D721Med (cell line): ENCODE data around the gene C22orf39.
A peak's percentile ranks its signal among the peaks of the same experiment; 100 is the strongest.

Source experiments
- DNase-seq: peaks from one replicate; pipeline ENCODE4 v3.0.0; 2011; ENCODE audit warnings: low spot score; ENCODE audit not compliant: insufficient read length
- FAIRE-seq: peaks from 2 replicates; lab custom pipeline; 2011; peaks lifted over from hg19 to GRCh38; lab: Jason Lieb, UNC
- TF ChIP-seq, protein P1 (sequence below): IDR thresholded peaks from 2 replicates; pipeline ENCODE4 v1.5.1; 2012; ENCODE audit warnings: mild to moderate bottlenecking, control low read depth; ENCODE audit not compliant: insufficient read depth; ENCODE audit errors: missing control alignments

Gene C22orf39

DNA sequence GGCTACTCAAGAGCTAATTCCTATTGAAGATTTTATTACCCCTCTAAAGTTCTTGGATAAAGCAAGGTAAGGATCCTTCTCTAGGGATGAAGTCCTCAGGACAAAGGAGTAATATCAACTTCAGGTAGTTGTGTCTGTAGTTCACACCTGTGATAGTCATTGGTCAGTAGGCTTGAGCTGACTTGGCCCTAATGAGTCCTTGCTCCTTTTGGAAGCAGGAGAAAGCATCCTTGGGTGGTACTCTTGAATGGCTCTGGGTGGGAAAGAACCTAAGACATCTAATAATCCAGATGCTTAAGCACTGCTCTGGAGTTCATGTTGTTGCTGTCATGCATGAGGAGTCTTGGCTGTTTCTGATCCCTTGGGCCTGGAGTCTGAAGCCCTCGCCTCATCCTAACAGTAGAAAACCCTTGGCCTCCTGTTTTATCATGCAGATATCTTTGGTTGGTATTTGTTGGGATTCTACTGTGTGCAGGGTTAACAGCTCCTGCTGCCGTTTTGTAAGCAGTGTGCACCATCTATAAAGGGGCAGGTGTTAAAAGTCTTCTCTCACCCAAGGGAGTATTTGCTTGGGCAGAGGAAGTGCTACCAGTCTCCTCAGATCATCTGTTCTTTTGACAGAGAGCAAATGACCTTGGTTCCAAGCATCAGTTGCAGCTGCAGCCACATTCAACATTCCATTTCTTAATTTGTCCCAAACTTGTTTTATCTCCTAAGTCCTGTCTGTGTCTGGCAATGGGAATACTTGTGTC, 12.5 kb downstream of the C22orf39 start:
- DNase-seq (no peak), FAIRE-seq (no peak)
- TF ChIP-seq, protein P1, sequence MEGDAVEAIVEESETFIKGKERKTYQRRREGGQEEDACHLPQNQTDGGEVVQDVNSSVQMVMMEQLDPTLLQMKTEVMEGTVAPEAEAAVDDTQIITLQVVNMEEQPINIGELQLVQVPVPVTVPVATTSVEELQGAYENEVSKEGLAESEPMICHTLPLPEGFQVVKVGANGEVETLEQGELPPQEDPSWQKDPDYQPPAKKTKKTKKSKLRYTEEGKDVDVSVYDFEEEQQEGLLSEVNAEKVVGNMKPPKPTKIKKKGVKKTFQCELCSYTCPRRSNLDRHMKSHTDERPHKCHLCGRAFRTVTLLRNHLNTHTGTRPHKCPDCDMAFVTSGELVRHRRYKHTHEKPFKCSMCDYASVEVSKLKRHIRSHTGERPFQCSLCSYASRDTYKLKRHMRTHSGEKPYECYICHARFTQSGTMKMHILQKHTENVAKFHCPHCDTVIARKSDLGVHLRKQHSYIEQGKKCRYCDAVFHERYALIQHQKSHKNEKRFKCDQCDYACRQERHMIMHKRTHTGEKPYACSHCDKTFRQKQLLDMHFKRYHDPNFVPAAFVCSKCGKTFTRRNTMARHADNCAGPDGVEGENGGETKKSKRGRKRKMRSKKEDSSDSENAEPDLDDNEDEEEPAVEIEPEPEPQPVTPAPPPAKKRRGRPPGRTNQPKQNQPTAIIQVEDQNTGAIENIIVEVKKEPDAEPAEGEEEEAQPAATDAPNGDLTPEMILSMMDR: no peak

- no peak for FAIRE-seq
- TF ChIP-seq, protein P1: no peak
- DNase-seq: no peak
Observed at GRCh38 chr22:19434401-19434800, 13.1 kb downstream of the C22orf39 start.

GRCh38 chr22:19432133-19432851, 15.2 kb downstream of the C22orf39 start, which contains the start of gene MRPL40:
TSS of gene MRPL40 (plus strand) at chr22:19432545. CDS start at chr22:19432555, 10 bp downstream.
- no peak for FAIRE-seq
- TF ChIP-seq, protein P1: no peak
- peak; percentile 80 for DNase-seq

DNA sequence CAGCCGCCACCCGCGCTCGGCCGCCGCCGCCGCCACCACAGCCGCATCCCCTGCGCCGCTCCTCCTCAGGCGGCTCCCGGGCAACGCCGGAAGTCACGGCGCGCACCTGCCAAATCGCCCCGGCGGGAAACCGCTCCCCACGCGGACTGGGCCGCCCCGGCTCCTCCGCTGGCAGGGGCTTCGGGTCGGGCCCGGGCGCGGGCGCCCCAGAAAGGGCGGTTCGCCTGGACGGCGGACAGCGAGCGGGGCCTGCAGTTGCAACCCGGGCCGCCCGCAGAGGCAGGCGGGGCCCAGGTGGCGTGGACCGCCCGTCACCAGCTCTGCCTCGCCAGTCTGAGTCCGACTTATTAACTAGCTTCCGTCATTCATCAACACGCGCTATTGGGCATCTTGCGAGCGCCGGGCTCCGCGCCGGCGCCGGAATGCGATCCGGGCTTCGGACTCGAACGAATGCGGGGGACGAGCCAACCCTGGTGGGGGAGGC, 15.8 kb downstream of the C22orf39 start, which contains the start of gene HIRA:
HIRA (minus strand) TSS at position 85 of the 484 bp plus-strand sequence. CDS start 257 bp downstream, outside the sequence.
- TF ChIP-seq, protein P1: no peak
- FAIRE-seq (no peak), DNase-seq (peak; percentile 57)

DNA sequence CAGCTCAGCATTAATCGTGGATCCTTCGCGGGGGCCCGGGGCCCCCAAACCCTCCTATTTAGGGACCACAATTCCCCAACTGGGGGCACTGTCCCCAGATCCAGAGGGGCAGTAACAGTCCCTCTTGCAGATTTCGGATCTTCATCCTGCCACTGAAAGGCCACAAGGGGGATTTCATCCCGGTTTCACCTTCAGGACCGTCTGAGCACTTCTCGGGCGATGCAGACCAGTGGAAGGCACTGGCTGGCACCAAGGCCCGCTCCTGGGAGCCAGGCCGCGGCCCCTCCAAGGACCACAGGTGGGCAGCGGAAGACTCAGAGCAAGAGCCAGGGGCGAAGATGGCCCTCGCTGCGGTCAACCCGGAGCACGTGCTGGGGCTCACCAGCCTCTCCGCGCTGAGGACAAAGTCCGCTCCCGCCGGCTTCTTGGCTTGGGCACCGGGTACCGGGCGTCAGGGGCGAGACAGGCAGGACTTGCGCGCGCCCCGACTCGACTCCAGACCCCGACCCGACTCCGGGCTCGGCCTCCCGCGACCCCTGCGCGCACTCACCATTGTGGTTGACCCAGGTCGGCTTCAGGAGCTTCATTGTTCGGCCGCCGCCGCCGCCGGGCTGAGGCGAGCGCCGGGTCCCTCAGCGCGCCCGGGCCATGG, 16.5 kb downstream of the C22orf39 start:
- TF ChIP-seq, protein P1: no peak
- FAIRE-seq (no peak), DNase-seq (no peak)

DNA sequence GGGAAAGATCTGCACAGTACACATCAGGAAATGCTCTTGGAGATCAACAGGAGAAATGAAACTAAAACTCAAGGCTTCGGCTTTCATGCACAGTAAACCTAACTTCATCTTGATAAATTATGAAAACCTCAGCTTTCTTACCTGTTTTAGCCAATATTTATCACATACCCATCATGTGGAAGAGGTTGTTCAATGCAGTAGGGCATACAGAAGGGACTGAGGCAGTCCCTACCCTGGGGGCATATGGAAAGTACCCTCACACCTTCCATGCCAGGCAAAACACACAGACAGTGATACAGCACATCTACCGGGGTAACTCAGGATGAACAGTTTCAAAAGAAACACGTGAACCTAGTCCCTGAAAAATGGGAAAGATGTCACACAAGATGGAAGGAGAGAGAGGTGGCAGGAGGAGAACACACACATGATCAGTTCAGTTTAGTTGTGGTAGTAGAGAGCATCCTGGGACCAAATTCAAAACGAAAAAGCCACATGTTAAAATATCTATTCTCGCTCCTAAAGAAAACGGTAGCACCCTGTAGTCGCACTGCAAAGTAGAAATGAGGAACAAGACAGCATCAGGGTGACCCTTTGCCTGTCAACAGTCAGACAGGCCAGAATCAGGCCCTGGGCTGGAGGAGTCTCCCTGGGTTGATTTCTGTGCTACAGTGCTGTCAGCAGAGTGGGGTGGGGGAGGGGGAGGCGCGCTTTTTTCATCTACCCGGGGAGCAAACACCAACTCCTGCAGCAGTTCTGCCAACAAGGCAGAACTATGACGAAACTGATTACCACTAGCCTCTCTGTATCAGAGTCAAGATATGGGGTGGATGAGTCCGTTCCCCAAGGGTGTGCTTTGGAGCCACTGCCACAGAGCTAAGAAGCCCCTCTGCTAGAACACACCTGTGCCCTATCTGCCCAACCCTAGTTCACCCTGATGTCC, 17.3 kb downstream of the C22orf39 start:
- TF ChIP-seq, protein P1: no peak
- DNase-seq (no peak), FAIRE-seq (no peak)
